Activated CD4-positive, alpha-beta T cell treated with anti-CD3 and anti-CD28 coated beads, Interleukin-2, amount 10 ng/mL, durations not matched to agents 24 days and 14 days (primary cell): ENCODE results near the gene ZSCAN16. TPM values are rescaled to one million over a fixed set of nuclear protein-coding genes. Genes with fewer than 3 reads are reported as not detected.
A peak's percentile ranks its signal among the peaks of the same experiment; 100 is the strongest.
"Not testable (repeated sequence)": the region's sequence is repeated elsewhere in the genome, so short reads cannot be mapped to it uniquely, and the experiment has no call there.

Experiments used
- DNase-seq: peaks from one replicate; pipeline ENCODE4 v3.0.0; 2022
- H3K27ac Mint-ChIP-seq: one replicate; pipeline ENCODE4 v1.8.0; 2022; ENCODE audit warnings: mild to moderate bottlenecking, mixed read lengths
- H3K27me3 Mint-ChIP-seq: one replicate; pipeline ENCODE4 v1.8.0; 2022; ENCODE audit warnings: mixed read lengths
- H3K36me3 Mint-ChIP-seq: one replicate; pipeline ENCODE4 v1.8.0; 2022; ENCODE audit warnings: low read depth, mild to moderate bottlenecking, mixed read lengths
- H3K4me1 Mint-ChIP-seq: one replicate; pipeline ENCODE4 v1.8.0; 2021; ENCODE audit warnings: mixed read lengths
- H3K4me3 Mint-ChIP-seq: one replicate; pipeline ENCODE4 v1.8.0; 2022; ENCODE audit warnings: mild to moderate bottlenecking, moderate library complexity, mixed read lengths
- H3K9me3 Mint-ChIP-seq: one replicate; pipeline ENCODE4 v1.8.0; 2021; ENCODE audit warnings: mixed read lengths
- intact Hi-C: fragments of 100-400 bp; cut with micrococcal nuclease; formaldehyde crosslinking; loops from one replicate; pipeline ENCODE4 v1.15.1; 2023
- total RNA-seq: library from RNA; stranded (reverse); gene quantifications from 2 replicates; pipeline ENCODE4 v1.2.3, GENCODE V29; 2022

The ZSCAN16 gene
- total RNA-seq, 1 donor from 2014 or later: 3.0 TPM

- no peak for DNase-seq
- Mint-ChIP-seq H3K9me3 (peaks cover 5% of the 10 kb centered on the region), H3K4me1 (peaks cover 8% of the 10 kb centered on the region), H3K4me3 (no peak overlapping the region), H3K36me3 (peaks cover 2% of the 10 kb centered on the region), H3K27me3 (peaks cover 4% of the 10 kb centered on the region), H3K27ac (no peak overlapping the region)
- intact Hi-C loops: no loop called here
These were observed 16.9 kb upstream of the ZSCAN16 start for GRCh38 chr6:28107506-28107905.

- H3K27ac Mint-ChIP-seq: no peak overlapping the region
These were observed 12.4 kb upstream of the ZSCAN16 start for GRCh38 chr6:28111964-28112363.

GRCh38 chr6:28115799-28116198 lies 8.6 kb upstream of the ZSCAN16 start:
- DNase-seq: no peak
- no peaks in the 10 kb centered on the region for H3K4me1 Mint-ChIP-seq
- intact Hi-C loops: no loop called here
- H3K9me3 Mint-ChIP-seq: no peaks in the 10 kb centered on the region
- no peak overlapping the region for H3K27ac Mint-ChIP-seq
- H3K27me3 Mint-ChIP-seq: no peaks in the 10 kb centered on the region
- H3K36me3 Mint-ChIP-seq: peaks cover 48% of the 10 kb centered on the region
- H3K4me3 Mint-ChIP-seq: no peak overlapping the region

More at GRCh38 chr6:28111964-28112363, 12.4 kb upstream of the ZSCAN16 start:
- Mint-ChIP-seq H3K4me1 (no peaks in the 10 kb centered on the region), H3K4me3 (no peak overlapping the region), H3K9me3 (no peaks in the 10 kb centered on the region), H3K36me3 (peaks cover 27% of the 10 kb centered on the region), H3K27me3 (peaks cover 2% of the 10 kb centered on the region)
- DNase-seq: no peak
- intact Hi-C loops: no loop called here

- H3K36me3 Mint-ChIP-seq: peaks cover 54% of the 10 kb centered on the region
- no peak for DNase-seq
- H3K9me3 Mint-ChIP-seq: no peaks in the 10 kb centered on the region
- H3K4me1 Mint-ChIP-seq: peaks cover 4% of the 10 kb centered on the region
- intact Hi-C loops: no loop called here
- H3K4me3 Mint-ChIP-seq: no peak overlapping the region
- H3K27ac Mint-ChIP-seq: no peak overlapping the region
- H3K27me3 Mint-ChIP-seq: no peaks in the 10 kb centered on the region
These were observed 6.9 kb upstream of the ZSCAN16 start for GRCh38 chr6:28117386-28118050.

DNA sequence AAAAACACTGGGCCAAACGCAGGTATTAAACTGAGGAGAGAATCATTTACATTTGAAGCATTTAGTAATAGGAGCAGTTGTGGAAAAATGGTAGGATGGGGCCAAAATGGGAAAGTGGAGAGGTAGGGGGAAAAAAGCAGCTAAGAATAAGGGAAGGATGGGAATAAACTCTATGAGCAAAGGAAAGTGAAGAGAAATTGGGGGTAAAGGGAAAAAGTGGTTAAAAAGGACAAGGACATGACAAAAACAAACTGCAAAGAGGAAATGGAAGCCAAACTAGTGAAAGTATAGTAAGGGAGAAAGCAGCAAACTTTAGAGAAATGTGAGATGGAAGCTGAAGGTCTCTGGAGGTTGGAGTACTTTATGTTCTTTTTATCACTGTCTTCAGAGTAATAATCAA lies 6.2 kb upstream of the ZSCAN16 start:
- Mint-ChIP-seq H3K27me3 (no peaks in the 10 kb centered on the region), H3K4me3 (no peak overlapping the region), H3K4me1 (peaks cover 7% of the 10 kb centered on the region), H3K36me3 (peaks cover 58% of the 10 kb centered on the region), H3K27ac (no peak overlapping the region), H3K9me3 (no peaks in the 10 kb centered on the region)
- no peak for DNase-seq
- intact Hi-C loops: no loop called here

DNA sequence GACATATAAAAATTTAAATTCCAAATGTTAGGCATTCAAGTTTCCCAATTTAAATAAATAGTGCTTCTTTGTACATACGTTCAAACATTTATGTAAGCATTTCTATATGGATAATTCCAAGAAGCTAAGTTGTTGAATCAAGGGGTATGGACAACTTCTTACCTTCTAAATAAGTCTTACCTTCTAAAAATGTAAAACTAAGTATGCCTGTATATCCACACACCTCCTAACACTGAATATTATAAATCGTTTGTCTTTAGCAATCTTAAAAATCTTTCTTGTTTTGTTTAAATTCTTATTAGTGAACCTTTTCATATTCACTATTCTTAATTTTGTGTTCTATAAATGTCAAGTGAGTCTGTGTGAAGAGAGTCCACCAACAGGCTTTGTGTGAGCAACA lies 2.5 kb upstream of the ZSCAN16 start:
- intact Hi-C loops: loop anchor here (5.0 kb wide), 2 partner anchors 130 to 645 kb away; partner anchors contain the start of gene ZKSCAN4
- Mint-ChIP-seq H3K9me3 (no peaks in the 10 kb centered on the region), H3K4me3 (no peak overlapping the region), H3K4me1 (peaks cover 38% of the 10 kb centered on the region), H3K27me3 (no peaks in the 10 kb centered on the region), H3K36me3 (peaks cover 39% of the 10 kb centered on the region), H3K27ac (no peak overlapping the region)
- DNase-seq: no peak

GRCh38 chr6:28122283-28122682 lies 2.1 kb upstream of the ZSCAN16 start:
- H3K27me3 Mint-ChIP-seq, H3K27ac Mint-ChIP-seq, H3K4me3 Mint-ChIP-seq, H3K9me3 Mint-ChIP-seq: not testable (repeated sequence)
- H3K4me1 Mint-ChIP-seq: peaks cover 39% of the 10 kb centered on the region
- peaks cover 42% of the 10 kb centered on the region for H3K36me3 Mint-ChIP-seq
- peak; percentile 38 for DNase-seq
- intact Hi-C loops: loop anchor here (5.0 kb wide), 2 partner anchors 130 to 645 kb away; partner anchors contain the start of gene ZKSCAN4

DNA sequence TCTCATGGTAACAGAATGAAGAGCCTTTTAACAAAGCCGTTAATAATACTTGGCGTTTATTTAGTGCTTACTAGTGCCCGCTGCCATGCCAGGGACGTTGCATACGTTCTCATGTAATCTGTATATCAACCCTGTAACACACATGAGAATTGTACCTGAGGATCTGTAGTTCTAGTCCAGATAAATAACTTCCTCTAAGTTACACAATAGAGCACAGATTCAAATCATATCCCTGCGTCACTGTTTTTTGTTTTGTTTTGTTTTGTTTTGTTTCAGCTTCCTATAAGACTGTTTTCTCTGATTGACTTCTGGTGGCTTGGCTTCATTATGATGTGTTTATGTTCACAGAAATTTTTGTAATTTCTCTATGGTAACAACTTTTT lies 553 bp downstream of the ZSCAN16 start:
- Mint-ChIP-seq H3K27me3 (no peaks in the 10 kb centered on the region), H3K27ac (peak overlapping the region; percentile 83), H3K36me3 (peaks cover 49% of the 10 kb centered on the region), H3K4me3 (peak overlapping the region; percentile 95), H3K9me3 (no peaks in the 10 kb centered on the region), H3K4me1 (peaks cover 50% of the 10 kb centered on the region)
- intact Hi-C loops: loop anchor here (1.0 to 5.0 kb wide), 5 partner anchors 12 to 648 kb away; partner anchors contain the start of genes ZKSCAN4, ZKSCAN8 and ZSCAN26
- no peak for DNase-seq

DNA sequence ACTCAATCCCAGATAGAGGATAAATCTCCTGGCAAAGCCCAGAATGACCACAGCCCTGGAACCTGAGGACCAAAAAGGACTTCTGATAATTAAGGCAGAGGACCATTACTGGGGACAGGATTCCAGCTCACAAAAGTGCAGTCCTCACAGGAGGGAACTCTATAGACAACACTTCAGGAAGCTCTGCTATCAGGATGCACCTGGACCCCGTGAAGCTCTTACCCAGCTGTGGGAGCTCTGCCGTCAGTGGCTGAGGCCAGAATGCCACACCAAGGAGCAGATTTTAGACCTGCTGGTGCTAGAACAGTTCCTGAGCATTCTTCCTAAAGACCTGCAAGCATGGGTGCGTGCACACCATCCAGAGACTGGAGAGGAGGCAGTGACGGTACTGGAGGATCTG lies 992 bp downstream of the ZSCAN16 start:
- DNase-seq: peak; percentile 60
- H3K4me1 Mint-ChIP-seq: peaks cover 50% of the 10 kb centered on the region
- H3K36me3 Mint-ChIP-seq: peaks cover 48% of the 10 kb centered on the region
- no peaks in the 10 kb centered on the region for H3K27me3 Mint-ChIP-seq
- no peaks in the 10 kb centered on the region for H3K9me3 Mint-ChIP-seq
- H3K4me3 Mint-ChIP-seq: peak overlapping the region; percentile 95
- peak overlapping the region; percentile 83 for H3K27ac Mint-ChIP-seq
- intact Hi-C loops: loop anchor here (2.0 kb wide), 1 partner anchor 141 kb away; the partner anchor contains the start of gene ZSCAN26

- Mint-ChIP-seq H3K4me3 (no peak overlapping the region), H3K4me1 (peaks cover 51% of the 10 kb centered on the region), H3K27me3 (no peaks in the 10 kb centered on the region), H3K36me3 (peaks cover 33% of the 10 kb centered on the region), H3K27ac (no peak overlapping the region), H3K9me3 (no peaks in the 10 kb centered on the region)
- peak; percentile 74 for DNase-seq
- intact Hi-C loops: loop anchor here (1.0 to 10.0 kb wide), 2 partner anchors 222 to 239 kb away; a partner anchor contains a TSS
These were observed 9.6 kb downstream of the ZSCAN16 start for GRCh38 chr6:28134015-28134414.

DNA sequence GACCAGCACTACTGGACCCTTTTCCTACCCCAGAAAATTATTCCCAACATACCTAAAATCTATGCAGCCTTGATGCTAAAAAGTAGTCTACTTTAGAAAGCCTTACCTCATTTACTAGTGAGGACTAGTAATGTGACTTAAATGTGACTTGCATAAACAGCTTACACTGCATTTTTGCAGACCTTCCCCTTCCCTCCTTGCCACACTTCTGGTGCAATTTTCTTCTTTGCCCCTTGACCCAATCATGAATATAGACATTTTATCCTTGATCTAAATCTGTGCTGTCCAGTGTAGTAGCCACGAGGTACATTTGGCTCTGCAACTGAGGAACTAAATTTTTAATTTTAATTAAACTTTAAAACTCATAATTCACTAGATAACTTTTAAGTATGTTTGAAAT lies 10.3 kb downstream of the ZSCAN16 start:
- intact Hi-C loops: loop anchor here (1.0 to 10.0 kb wide), 5 partner anchors 88 to 263 kb away; partner anchors contain the start of genes ZSCAN12 and ZSCAN26
- H3K4me1 Mint-ChIP-seq: peaks cover 46% of the 10 kb centered on the region
- no peaks in the 10 kb centered on the region for H3K27me3 Mint-ChIP-seq
- no peak overlapping the region for H3K4me3 Mint-ChIP-seq
- H3K9me3 Mint-ChIP-seq: no peaks in the 10 kb centered on the region
- no peak overlapping the region for H3K27ac Mint-ChIP-seq
- DNase-seq: no peak
- peaks cover 26% of the 10 kb centered on the region for H3K36me3 Mint-ChIP-seq

DNA sequence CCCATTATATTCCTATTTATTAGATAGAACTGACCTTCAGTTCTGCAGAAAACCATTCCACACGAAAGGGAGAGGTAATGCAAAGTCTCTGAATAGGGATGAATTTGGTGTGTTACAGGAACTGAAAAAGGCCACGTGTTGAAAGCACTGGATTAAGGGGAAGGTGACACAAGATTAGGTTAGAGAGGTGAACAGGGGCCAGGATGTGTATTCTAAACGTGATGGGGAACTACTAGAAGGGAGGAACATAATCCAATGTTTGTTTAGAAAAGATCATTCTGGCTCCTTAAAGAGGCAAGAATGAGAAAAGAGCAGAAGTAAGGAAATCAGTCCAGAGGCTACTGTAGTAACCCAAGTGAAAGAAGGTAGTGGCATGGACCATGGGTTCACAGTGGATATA lies 11.0 kb downstream of the ZSCAN16 start:
- intact Hi-C loops: loop anchor here (5.0 to 10.0 kb wide), 4 partner anchors 87 to 262 kb away; partner anchors contain the start of genes ZSCAN12 and ZSCAN26
- no peaks in the 10 kb centered on the region for H3K9me3 Mint-ChIP-seq
- H3K27ac Mint-ChIP-seq: peak overlapping the region; percentile 94
- no peak for DNase-seq
- peaks cover 50% of the 10 kb centered on the region for H3K4me1 Mint-ChIP-seq
- H3K27me3 Mint-ChIP-seq: no peaks in the 10 kb centered on the region
- H3K4me3 Mint-ChIP-seq: peak overlapping the region; percentile 93
- H3K36me3 Mint-ChIP-seq: peaks cover 21% of the 10 kb centered on the region

- intact Hi-C loops: loop anchor here (1.0 to 10.0 kb wide), 7 partner anchors 13 to 260 kb away; partner anchors contain the start of genes ZNF165, ZSCAN12, ZSCAN16 and ZSCAN26
- no peaks in the 10 kb centered on the region for H3K9me3 Mint-ChIP-seq
- DNase-seq: peak; percentile 92
- peaks cover 14% of the 10 kb centered on the region for H3K36me3 Mint-ChIP-seq
- peaks cover 58% of the 10 kb centered on the region for H3K4me1 Mint-ChIP-seq
- H3K27me3 Mint-ChIP-seq: no peaks in the 10 kb centered on the region
- H3K27ac Mint-ChIP-seq: peak overlapping the region; percentile 94
- H3K4me3 Mint-ChIP-seq: peak overlapping the region; percentile 93
These were observed 12.4 kb downstream of the ZSCAN16 start for GRCh38 chr6:28136585-28137504.
